Fibroblast of lung (primary cell): ENCODE data around the gene CYP2J2.

Experiments
- CTCF ChIP-seq, 2 donors: IDR thresholded peaks in 1 of 2; conservative IDR thresholded peaks in 1 of 2; 1 replicate in 1 of 2; 2 replicates in 1 of 2; pipeline ENCODE4 v1.5.1; 2011 to 2012; ENCODE audit warnings: low read length in 2 of 2, control low read depth in 1 of 2, inconsistent platforms in 1 of 2, low read depth in 1 of 2, mild to moderate bottlenecking in 1 of 2
- EZH2 ChIP-seq: IDR thresholded peaks from 2 replicates; pipeline ENCODE4 v1.5.1; 2012; ENCODE audit warnings: low read length, control low read depth, mild to moderate bottlenecking; ENCODE audit errors: missing control alignments

- TF ChIP-seq CTCF (conservative IDR thresholded peaks at IDR 0.05 in 1 of 2, IDR thresholded peaks at IDR 0.05 in 1 of 2; ENCODE audit: low read depth in 1 of 2, low read length in 2 of 2): no peak
- TF ChIP-seq EZH2: no peak
Observed at GRCh38 chr1:59856725-59857338, 69.7 kb downstream of the CYP2J2 start.
